T-helper 2 cell treated with Interferon-gamma antibody and Interleukin-4, amounts not matched to agents 5 μg/mL and 100 μg/mL, for 36 hours (primary cell): ENCODE measurements around the gene RFWD3.

Experiments
- DNase-seq: peaks from one replicate; pipeline ENCODE4 v3.0.0; 2021; ENCODE audit warnings: low spot score
- H3K27ac Mint-ChIP-seq: one replicate; pipeline ENCODE4 v1.8.0; 2021; ENCODE audit warnings: mild to moderate bottlenecking, mixed read lengths
- H3K27me3 Mint-ChIP-seq: one replicate; pipeline ENCODE4 v1.8.0; 2021; ENCODE audit warnings: low read depth, mixed read lengths
- H3K36me3 Mint-ChIP-seq: one replicate; pipeline ENCODE4 v1.8.0; 2021; ENCODE audit warnings: low read depth, mixed read lengths
- H3K4me1 Mint-ChIP-seq: one replicate; pipeline ENCODE4 v1.8.0; 2021; ENCODE audit warnings: low read depth, mixed read lengths
- H3K4me3 Mint-ChIP-seq: one replicate; pipeline ENCODE4 v1.8.0; 2022; ENCODE audit warnings: mild to moderate bottlenecking, moderate library complexity, mixed read lengths
- H3K9me3 Mint-ChIP-seq: one replicate; pipeline ENCODE4 v1.8.0; 2021; ENCODE audit warnings: mixed read lengths

The RFWD3 gene, protein sequence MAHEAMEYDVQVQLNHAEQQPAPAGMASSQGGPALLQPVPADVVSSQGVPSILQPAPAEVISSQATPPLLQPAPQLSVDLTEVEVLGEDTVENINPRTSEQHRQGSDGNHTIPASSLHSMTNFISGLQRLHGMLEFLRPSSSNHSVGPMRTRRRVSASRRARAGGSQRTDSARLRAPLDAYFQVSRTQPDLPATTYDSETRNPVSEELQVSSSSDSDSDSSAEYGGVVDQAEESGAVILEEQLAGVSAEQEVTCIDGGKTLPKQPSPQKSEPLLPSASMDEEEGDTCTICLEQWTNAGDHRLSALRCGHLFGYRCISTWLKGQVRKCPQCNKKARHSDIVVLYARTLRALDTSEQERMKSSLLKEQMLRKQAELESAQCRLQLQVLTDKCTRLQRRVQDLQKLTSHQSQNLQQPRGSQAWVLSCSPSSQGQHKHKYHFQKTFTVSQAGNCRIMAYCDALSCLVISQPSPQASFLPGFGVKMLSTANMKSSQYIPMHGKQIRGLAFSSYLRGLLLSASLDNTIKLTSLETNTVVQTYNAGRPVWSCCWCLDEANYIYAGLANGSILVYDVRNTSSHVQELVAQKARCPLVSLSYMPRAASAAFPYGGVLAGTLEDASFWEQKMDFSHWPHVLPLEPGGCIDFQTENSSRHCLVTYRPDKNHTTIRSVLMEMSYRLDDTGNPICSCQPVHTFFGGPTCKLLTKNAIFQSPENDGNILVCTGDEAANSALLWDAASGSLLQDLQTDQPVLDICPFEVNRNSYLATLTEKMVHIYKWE

DNA sequence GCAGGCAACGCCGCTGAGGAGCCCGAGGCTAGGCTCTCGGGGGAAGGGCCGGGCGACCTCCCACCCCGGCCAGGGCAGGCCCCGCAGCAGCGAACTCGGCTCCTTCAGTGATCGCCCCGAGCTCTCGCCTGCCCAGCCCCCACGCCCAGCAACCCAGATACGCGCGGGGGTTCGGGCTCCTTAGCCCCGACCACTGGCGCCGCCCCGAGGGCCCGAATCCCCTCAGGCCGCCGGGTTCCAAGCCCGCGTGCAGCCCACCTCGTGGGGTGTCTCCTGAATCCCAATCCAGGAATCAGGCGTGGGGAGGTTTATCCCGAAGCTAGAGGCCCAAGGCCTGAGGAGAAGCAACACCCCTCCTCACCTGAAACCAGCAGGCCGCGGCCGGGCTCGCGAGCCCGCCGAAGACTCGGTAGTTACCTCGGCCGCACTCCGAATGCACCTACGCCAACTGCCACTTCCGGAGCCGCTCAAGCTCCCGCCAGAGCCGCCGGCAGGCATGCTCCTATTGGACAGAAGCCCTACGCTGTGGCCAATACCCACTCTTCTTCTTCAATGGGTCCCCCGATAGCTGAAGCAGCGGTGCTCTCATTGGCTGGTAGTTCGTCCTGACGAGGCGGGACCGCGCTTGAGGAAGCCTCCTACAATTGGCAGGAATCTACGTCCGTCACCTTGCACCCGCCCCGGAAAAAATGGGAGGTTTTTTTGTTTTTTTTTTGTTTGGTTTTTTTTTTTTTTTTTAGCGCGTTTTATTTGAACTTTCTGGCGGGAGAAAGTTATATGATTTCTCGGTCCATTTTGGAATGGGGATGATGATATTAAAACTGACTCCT is at the start of gene RFWD3:
Gene RFWD3 (minus strand): TSS at position 453 of the 830 bp plus-strand sequence. CDS start 5,428 bp downstream, outside the sequence.
- Mint-ChIP-seq H3K27me3 (no peaks in the 10 kb centered on the region), H3K9me3 (no peaks in the 10 kb centered on the region), H3K4me1 (peaks cover 31% of the 10 kb centered on the region), H3K4me3 (peak within 1 kb of the TSS; percentile 90), H3K36me3 (peaks cover 48% of the 10 kb centered on the region), H3K27ac (peak within 1 kb of the TSS; percentile 95)
- DNase-seq: peak; percentile 96

DNA sequence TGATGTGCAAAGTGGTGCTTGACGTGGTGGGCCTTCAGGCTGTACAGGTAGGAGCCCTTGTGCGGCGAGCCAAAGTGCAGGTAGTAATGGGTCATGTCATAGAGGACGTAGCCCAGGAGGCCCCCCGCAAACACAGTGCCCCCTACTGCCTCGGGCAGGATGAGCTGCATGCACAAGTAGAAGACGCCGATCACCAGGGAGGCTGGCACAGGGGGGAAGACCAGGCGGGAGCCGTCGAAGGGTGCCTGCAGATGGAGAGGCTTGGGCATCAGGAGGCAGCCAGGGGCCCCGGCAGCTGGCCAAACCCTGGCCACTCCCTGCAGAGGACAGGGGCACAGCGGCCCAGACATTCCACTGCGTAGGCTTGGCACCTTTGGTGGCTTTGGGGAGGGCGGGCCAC is 49.7 kb upstream of the RFWD3 start:
- Mint-ChIP-seq H3K36me3 (no peaks in the 10 kb centered on the region), H3K27me3 (no peaks in the 10 kb centered on the region), H3K4me3 (no peak overlapping the region), H3K9me3 (no peaks in the 10 kb centered on the region), H3K27ac (no peak overlapping the region), H3K4me1 (no peaks in the 10 kb centered on the region)
- DNase-seq: no peak

DNA sequence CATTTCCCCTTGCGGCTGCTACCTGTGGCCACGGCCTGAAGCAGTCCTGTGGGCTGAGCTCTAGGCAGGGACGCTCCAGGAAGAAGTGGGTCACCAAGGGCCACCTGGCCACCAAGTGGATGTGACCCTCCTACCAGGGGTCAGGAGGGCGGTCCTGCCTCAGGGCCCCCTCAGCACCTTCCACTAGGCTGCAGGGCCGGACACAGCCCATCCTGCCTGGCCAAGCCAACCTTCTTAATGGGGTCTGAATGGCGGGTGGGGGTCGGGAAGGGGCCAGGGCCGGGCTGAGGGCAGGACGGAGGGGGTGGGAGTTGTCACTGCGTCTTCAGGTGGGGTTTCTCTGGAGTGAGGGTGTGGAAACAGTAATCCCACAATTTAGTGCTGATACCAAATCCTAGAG is 47.2 kb upstream of the RFWD3 start:
- no peak for DNase-seq
- H3K27ac Mint-ChIP-seq: no peak overlapping the region
- H3K27me3 Mint-ChIP-seq: no peaks in the 10 kb centered on the region
- H3K9me3 Mint-ChIP-seq: no peaks in the 10 kb centered on the region
- H3K4me3 Mint-ChIP-seq: no peak overlapping the region
- H3K36me3 Mint-ChIP-seq: no peaks in the 10 kb centered on the region
- peaks cover 4% of the 10 kb centered on the region for H3K4me1 Mint-ChIP-seq

DNA sequence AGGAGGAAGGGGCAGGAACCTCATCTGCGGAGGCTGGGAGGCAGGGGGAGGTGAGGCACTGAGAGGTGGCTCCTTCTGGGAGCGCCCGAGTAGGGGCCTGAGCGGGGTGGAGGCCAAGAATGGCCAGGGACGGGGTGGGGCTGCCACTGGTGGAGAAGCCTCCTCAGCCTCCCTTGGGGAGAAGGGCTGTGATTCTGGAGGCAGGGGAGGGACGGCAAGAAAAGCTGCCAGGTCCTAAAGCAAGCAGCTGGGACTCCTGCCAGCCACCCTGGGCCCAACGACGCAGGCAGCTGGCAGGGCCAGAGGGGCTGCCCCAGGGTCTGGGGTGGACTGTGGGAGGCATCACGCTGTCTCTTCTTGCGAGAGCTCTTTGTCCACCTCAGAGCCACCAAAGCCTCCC is 46.6 kb upstream of the RFWD3 start:
- H3K27me3 Mint-ChIP-seq: peaks cover 4% of the 10 kb centered on the region
- H3K4me1 Mint-ChIP-seq: peaks cover 4% of the 10 kb centered on the region
- H3K36me3 Mint-ChIP-seq: no peaks in the 10 kb centered on the region
- H3K9me3 Mint-ChIP-seq: no peaks in the 10 kb centered on the region
- H3K4me3 Mint-ChIP-seq: no peak overlapping the region
- DNase-seq: no peak
- H3K27ac Mint-ChIP-seq: no peak overlapping the region

DNA sequence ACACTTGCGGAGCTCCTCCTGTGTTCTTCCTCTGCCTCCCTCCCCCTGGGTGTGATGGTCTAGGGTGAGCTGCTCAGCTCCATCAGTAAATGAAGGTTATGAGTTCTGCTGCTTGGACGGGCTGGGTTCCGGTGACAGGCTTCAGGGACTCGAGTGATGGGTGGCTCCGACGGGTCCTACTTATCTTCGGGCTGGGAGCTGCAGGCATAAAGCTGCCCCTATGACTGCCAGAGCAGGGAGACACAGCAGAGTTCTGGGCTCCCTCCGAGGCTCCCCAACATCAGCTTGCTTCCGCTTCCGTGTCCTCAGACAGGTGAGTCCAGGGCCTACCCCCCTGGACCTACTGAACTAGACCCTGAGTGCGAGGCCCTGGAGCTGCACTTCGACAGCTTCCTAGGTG is 45.3 kb upstream of the RFWD3 start:
- Mint-ChIP-seq H3K4me1 (peaks cover 4% of the 10 kb centered on the region), H3K27me3 (peaks cover 6% of the 10 kb centered on the region), H3K27ac (no peak overlapping the region), H3K9me3 (no peaks in the 10 kb centered on the region), H3K4me3 (no peak overlapping the region), H3K36me3 (no peaks in the 10 kb centered on the region)
- no peak for DNase-seq

DNA sequence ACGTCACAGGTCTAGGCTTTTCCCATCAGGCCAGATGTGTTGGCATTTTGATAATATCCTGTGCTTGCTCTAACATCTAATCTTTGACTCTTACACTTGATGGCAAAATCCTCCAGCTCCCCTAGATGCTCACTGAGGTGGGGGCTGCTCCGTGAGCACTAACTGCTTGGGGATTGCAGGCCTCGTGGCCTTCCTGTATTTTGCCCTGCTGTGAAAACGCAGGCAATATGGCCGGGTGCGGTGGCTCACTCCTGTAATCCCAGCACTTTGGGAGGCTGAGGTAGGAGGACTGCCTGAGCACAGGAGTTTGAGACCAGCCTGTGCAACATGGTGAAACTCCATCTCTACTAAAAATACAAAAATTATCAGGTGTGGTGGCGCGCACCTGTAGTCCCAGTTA is 43.7 kb upstream of the RFWD3 start:
- H3K9me3 Mint-ChIP-seq: no peaks in the 10 kb centered on the region
- peaks cover 5% of the 10 kb centered on the region for H3K4me1 Mint-ChIP-seq
- H3K27me3 Mint-ChIP-seq: peaks cover 6% of the 10 kb centered on the region
- no peaks in the 10 kb centered on the region for H3K36me3 Mint-ChIP-seq
- no peak overlapping the region for H3K4me3 Mint-ChIP-seq
- no peak for DNase-seq
- H3K27ac Mint-ChIP-seq: no peak overlapping the region

DNA sequence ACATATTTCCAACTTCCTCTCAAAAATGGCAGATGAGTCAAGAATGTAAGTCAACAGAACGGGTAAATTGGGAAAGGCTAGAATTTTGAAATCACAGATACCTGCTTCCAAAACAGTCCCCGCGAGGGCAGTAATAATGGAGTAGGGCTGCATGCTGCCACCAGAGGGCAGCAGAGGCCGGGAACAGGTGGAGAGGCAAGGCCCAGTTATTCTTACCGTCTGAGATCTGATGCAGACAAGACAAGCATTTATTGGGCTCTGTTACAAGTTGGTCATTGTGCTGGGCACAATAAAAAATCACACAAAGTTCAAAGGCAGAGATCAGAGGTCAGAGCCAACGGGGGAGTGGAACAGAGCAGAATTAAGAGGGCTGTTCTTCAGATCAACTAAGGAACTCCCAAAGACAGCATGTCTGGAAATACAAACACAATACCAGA is 42.8 kb upstream of the RFWD3 start:
- no peak overlapping the region for H3K27ac Mint-ChIP-seq
- H3K36me3 Mint-ChIP-seq: no peaks in the 10 kb centered on the region
- DNase-seq: peak; percentile 65
- no peaks in the 10 kb centered on the region for H3K9me3 Mint-ChIP-seq
- peaks cover 10% of the 10 kb centered on the region for H3K4me1 Mint-ChIP-seq
- H3K27me3 Mint-ChIP-seq: peaks cover 6% of the 10 kb centered on the region
- no peak overlapping the region for H3K4me3 Mint-ChIP-seq

DNA sequence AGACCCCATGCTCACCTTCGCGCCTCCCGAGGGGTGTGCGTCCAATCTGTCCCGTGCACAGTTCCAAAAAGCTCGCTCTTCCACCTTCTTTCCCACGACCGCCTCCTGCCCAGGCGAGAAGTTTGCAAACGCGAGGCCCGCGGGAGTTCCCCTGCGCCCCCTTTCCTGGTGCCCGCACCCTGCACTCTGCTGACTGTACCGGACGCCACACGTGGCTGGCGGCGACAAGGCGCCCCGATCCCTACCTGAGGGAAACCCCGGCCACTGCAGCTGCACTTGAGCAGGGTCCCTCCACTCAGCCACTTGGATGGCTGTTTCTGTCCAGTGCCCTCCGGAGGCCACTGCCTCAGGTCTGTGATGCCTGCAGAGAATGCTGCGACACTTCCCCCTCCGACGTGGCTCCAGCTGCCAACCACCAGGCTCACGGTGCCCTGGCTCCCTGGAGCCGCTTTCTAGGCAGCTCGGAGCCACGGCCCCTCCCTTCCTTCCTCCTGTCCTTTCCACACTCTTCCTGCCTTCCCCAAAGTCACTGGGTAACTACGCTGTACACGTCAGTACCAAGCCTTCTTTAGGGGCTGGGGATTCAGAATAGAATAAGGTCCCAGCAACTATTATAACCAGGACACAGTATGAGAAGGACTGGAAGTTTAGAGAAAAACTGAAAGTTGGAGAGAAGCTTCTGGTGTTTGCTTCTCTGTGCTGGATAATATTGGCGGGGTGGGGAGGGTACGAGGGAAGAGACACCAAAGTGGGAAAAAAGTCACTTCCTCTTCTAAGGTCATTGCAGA is 34.0 kb upstream of the RFWD3 start, which contains the start of gene MLKL:
Gene MLKL (minus strand): TSS at position 425 of the 788 bp plus-strand sequence. CDS start 5,105 bp downstream, outside the sequence.
- peaks cover 12% of the 10 kb centered on the region for H3K36me3 Mint-ChIP-seq
- peak within 1 kb of the TSS; percentile 98 for H3K4me3 Mint-ChIP-seq
- H3K4me1 Mint-ChIP-seq: peaks cover 51% of the 10 kb centered on the region
- peak within 1 kb of the TSS; percentile 98 for H3K27ac Mint-ChIP-seq
- DNase-seq: peak; percentile 56
- no peaks in the 10 kb centered on the region for H3K9me3 Mint-ChIP-seq
- no peaks in the 10 kb centered on the region for H3K27me3 Mint-ChIP-seq

DNA sequence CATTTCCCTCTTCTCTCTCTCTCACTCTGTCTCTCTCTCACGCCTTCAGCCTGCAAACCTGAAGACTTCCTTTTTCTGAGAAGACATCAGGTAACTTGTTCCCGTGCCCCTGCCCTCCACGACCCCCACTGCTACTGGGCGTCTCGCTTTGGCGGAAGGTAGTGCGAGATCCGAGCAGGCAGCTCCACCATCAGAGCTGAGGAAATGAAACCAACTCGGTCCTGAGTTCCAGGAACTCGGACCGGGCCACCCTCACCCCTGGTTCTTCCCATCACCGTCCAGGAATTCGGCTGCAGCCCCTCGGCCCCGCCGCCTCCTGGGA is 33.4 kb upstream of the RFWD3 start:
- peak overlapping the region; percentile 98 for H3K4me3 Mint-ChIP-seq
- DNase-seq: no peak
- H3K27me3 Mint-ChIP-seq: no peaks in the 10 kb centered on the region
- H3K27ac Mint-ChIP-seq: peak overlapping the region; percentile 98
- H3K9me3 Mint-ChIP-seq: no peaks in the 10 kb centered on the region
- peaks cover 48% of the 10 kb centered on the region for H3K4me1 Mint-ChIP-seq
- peaks cover 17% of the 10 kb centered on the region for H3K36me3 Mint-ChIP-seq

DNA sequence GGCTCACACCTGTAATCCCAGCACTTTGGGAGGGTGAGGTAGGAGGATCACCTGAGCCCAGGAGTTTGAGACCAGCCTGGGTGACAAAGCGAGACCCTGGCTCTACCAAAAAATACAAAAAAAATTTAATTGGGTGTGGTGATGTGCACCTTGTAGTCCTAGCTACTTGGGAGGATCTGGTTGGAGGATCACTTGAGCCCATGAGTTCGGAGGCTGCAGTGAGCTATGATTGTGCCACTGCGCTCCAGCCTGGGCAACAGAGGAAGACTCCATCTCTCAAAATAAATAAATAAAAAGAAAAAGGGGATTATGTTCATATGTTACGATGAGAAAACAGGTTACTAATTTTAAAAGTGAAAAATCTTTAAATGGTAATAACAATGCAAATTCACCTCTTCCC is 33.0 kb upstream of the RFWD3 start:
- Mint-ChIP-seq H3K4me3 (peak overlapping the region; percentile 98), H3K4me1 (peaks cover 45% of the 10 kb centered on the region), H3K36me3 (peaks cover 20% of the 10 kb centered on the region), H3K27ac (peak overlapping the region; percentile 57), H3K27me3 (no peaks in the 10 kb centered on the region), H3K9me3 (no peaks in the 10 kb centered on the region)
- DNase-seq: no peak

DNA sequence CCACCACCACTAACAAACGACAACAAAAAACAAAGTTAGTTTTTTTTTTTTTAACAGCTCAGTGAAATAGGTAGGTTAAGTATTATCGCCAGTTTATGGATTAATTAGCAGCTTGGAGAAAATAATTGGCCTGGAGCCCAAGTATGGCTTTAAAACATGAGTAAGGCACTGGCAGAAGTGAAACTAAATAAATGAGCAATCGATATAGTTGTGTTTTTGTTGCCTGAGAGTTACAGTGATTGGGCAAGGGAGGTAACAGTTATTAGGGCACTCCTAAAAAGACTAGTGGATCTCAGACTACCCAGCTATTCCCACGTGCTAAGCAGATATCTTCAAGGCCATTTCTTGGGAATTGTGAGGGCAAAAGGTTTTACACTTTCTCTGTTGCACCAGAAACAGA is 31.5 kb upstream of the RFWD3 start:
- peak overlapping the region; percentile 70 for H3K27ac Mint-ChIP-seq
- peak overlapping the region; percentile 98 for H3K4me3 Mint-ChIP-seq
- H3K4me1 Mint-ChIP-seq: peaks cover 42% of the 10 kb centered on the region
- no peak for DNase-seq
- H3K9me3 Mint-ChIP-seq: no peaks in the 10 kb centered on the region
- H3K27me3 Mint-ChIP-seq: no peaks in the 10 kb centered on the region
- H3K36me3 Mint-ChIP-seq: peaks cover 28% of the 10 kb centered on the region

DNA sequence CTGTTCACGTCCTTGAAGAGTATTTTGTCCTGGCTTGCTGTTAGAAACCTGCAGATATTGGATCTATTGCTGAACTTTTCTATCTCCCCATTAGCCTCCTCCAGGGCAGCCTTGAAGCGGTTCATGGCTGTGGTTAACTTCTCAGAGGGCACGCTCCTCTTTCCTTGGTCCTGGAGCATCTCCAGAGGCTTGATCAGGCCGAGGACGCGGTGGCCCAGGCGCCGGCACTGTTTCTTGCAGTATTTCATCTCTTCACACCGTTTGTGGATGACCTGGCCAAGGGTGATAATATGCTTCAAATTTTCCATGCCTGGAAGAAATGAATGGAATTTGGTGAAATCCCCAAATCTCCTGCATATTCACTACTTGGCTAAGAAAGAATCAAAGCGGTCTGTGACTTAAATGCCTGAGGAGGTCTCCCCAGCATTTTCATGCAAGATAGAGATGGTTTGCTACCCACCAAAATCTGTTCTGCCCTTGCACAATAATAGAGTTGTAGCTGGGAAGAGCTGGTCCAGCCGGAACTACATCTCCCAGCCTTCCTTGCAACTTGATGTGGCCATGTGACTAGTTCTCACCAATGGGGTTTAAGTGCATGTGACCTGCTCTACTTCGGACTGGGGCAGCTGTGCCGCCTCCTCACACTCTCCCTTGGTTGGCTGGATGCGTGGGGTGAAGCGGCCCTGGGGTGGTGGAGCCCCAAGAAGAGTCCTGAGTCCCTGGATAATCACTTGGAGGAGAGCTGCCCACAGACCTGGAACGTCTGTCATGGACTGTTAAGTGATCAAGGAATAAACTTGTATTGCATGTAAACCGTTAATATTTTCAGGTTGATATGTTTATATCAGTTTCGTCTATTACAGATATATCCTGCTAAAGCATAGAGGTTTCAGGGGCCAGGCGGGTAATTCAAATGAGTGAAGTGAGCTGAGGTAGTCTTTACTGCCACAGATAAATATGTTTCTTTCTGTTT is 29.1 kb upstream of the RFWD3 start:
- peak; percentile 72 for DNase-seq
- H3K4me1 Mint-ChIP-seq: peaks cover 32% of the 10 kb centered on the region
- H3K27me3 Mint-ChIP-seq: no peaks in the 10 kb centered on the region
- peaks cover 46% of the 10 kb centered on the region for H3K36me3 Mint-ChIP-seq
- peaks cover 1% of the 10 kb centered on the region for H3K9me3 Mint-ChIP-seq
- peak overlapping the region; percentile 80 for H3K27ac Mint-ChIP-seq
- peak overlapping the region; percentile 87 for H3K4me3 Mint-ChIP-seq
